Measurements from ENCODE around the gene NOSIP. TPM values are rescaled to one million over a fixed set of nuclear protein-coding genes. Genes with fewer than 3 reads are reported as not detected.

NOSIP gene
- total RNA-seq, result 52.4 and 71.2 TPM in 2 replicates

GRCh38 chr19:49580264-49581006 lies at the start of gene NOSIP:
NOSIP (minus strand) TSS chr19:49580556; CDS start chr19:49560691, 19,865 bp downstream.

GRCh38 chr19:49590971-49591730 lies 10.8 kb upstream of the NOSIP start, which contains the start of gene PRR12:
PRR12 (plus strand) TSS chr19:49591182; CDS start chr19:49591655, 473 bp downstream.

GRCh38 chr19:49581007-49581508 lies 702 bp upstream of the NOSIP start, which contains the start of gene PRRG2:
PRRG2 (plus strand) TSS chr19:49581316; CDS start chr19:49583220, 1,904 bp downstream.

Other genes starting within 250 kb of the NOSIP start
- gene CD37, start 245.2 kb downstream of the NOSIP start, total RNA-seq, result not detected in 2 replicates
- 19.2 and 20.5 TPM in 2 replicates for gene TEAD2, start 218.1 kb downstream of the NOSIP start, total RNA-seq
- not detected in 2 replicates for gene DKKL1, start 216.7 kb downstream of the NOSIP start, total RNA-seq
- not detected in 2 replicates for gene KASH5, start 192.3 kb downstream of the NOSIP start, total RNA-seq
- gene PTH2, start 157.1 kb downstream of the NOSIP start, total RNA-seq, result not detected in 2 replicates
- gene GFY, start 155.2 kb downstream of the NOSIP start, total RNA-seq, result not detected in 2 replicates
- not detected in 2 replicates for gene SLC17A7, start 139.0 kb downstream of the NOSIP start, total RNA-seq
- gene PIH1D1, start 128.7 kb downstream of the NOSIP start, total RNA-seq, result 74.7 and 86.8 TPM in 2 replicates
- 19.4 and 29.5 TPM in 2 replicates for gene ALDH16A1, start 127.3 kb downstream of the NOSIP start, total RNA-seq
- gene FLT3LG, start 106.3 kb downstream of the NOSIP start, total RNA-seq, result 1.6 and 2.1 TPM in 2 replicates
- gene RPL13A, start 92.9 kb downstream of the NOSIP start, total RNA-seq, result 2,476 and 3,531 TPM in 2 replicates
- 3,565 and 3,976 TPM in 2 replicates for gene RPS11, start 84.1 kb downstream of the NOSIP start, total RNA-seq
- gene FCGRT, start 67.9 kb downstream of the NOSIP start, total RNA-seq, result 16.1 and 27.0 TPM in 2 replicates
- 1.3 and 3.3 TPM in 2 replicates for gene RCN3, start 52.6 kb downstream of the NOSIP start, total RNA-seq
- gene PRRG2, start 760 bp upstream of the NOSIP start, total RNA-seq, result 5.7 and 8.2 TPM in 2 replicates
- gene PRR12, start 10.6 kb upstream of the NOSIP start, total RNA-seq, result 4.7 and 6.0 TPM in 2 replicates
- gene RRAS, start 59.6 kb upstream of the NOSIP start, total RNA-seq, result 55.4 and 88.5 TPM in 2 replicates
- gene SCAF1, start 61.7 kb upstream of the NOSIP start, total RNA-seq, result 28.1 and 35.2 TPM in 2 replicates
- gene IRF3, start 85.3 kb upstream of the NOSIP start, total RNA-seq, result 71.1 and 83.8 TPM in 2 replicates
- gene BCL2L12, start 85.4 kb upstream of the NOSIP start, total RNA-seq, result 18.4 and 37.6 TPM in 2 replicates
- gene PRMT1, start 96.7 kb upstream of the NOSIP start, total RNA-seq, result 301 and 446 TPM in 2 replicates
- gene ADM5, start 109.0 kb upstream of the NOSIP start, total RNA-seq, result 1.3 and 4.1 TPM in 2 replicates
- 0.23 and 2.0 TPM in 2 replicates for gene CPT1C, start 110.6 kb upstream of the NOSIP start, total RNA-seq
- gene TSKS, start 182.8 kb upstream of the NOSIP start, total RNA-seq, result not detected in 2 replicates
- gene AP2A1, start 186.4 kb upstream of the NOSIP start, total RNA-seq, result 101 TPM in 2 replicates
- gene FUZ, start 232.7 kb upstream of the NOSIP start, total RNA-seq, result 11.5 and 13.8 TPM in 2 replicates
- 18.7 and 20.5 TPM in 2 replicates for gene MED25, start 237.7 kb upstream of the NOSIP start, total RNA-seq

All from hair follicular keratinocyte (primary cell).